GM21619 (cell line): ENCODE results near the gene SH3PXD2A.

Experiments
- ATAC-seq: cut with Tn5 transposase; IDR thresholded peaks from one replicate; pipeline ENCODE4 v1.9.1; 2021; ENCODE audit not compliant: unreplicated experiment

The SH3PXD2A gene

DNA sequence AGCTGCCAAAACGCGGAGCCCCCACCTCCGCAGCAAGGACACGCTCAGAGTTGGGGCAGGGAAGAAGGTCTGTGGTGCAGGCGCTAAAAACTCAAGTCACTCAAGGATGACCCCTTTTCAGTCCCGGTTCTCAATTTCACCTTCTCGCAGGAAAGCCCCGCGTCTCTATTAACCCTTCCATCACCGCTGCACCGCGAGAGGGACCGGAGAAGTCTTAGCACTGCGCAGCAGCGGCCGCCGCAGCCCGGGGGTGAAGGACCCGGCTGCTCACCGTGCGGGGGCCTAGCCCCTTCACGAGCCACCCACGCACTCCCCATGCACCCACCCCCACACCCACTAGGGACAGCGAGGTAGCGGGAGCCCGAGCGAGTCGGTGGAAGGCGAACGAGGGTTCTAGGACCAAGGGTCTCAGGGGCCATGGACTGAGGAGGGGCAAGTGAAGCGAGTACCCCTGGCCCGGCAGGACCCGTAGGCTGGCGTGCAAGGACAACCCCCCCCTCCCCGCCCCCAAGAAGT is 162.9 kb downstream of the SH3PXD2A start:
- ATAC-seq = peak; percentile 54

DNA sequence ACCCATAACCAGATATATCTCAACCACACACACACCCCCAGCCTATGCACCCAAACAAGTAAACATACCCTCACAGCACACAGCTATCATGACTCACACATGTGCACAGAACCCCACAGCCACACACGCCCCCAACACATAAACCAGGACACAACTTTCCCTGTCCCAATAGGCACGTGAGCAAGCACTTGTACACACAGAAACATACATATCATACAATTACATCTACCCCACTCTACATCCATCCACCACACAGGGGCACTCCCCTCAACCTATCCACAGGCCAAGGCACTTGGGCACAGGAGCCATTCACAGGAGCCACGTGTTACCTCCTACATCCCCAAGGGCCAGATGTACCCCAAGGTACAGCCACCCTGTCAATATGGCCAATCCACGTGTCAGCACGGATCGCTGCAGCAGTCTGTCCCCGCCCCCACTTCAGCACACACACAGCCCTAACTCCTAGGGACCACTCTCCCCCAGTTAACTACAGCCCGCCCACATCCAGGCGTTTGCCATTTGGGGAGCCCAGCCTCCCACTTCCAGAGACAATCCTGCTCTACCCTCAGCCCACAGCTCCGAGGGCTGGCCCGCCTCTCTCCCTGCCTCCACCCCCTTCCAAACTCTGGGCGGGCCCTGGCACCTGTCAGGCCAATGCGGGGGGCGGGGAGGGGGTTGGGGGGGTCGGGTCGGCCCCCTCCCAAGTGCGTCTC is 163.5 kb downstream of the SH3PXD2A start:
- ATAC-seq = peak; percentile 22

DNA sequence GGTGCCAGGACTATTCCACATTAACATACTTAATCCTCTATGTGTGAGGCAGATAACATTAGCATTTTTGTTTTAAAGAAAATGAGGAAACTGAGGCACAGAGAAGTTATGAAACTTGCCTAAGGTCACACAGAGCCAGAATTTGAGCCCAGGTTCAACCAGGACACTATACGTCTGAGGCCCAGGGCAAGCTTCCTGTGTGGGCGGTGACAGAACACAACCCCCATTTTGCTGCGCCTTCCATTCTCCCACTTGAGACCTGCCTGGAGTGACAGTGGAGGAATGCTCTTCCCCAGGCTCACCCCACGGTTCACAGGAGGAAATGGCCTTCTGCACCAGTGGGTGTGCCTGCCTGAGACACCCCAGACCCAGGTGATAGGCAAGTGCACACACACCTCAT is 164.1 kb downstream of the SH3PXD2A start:
- ATAC-seq = no peak

DNA sequence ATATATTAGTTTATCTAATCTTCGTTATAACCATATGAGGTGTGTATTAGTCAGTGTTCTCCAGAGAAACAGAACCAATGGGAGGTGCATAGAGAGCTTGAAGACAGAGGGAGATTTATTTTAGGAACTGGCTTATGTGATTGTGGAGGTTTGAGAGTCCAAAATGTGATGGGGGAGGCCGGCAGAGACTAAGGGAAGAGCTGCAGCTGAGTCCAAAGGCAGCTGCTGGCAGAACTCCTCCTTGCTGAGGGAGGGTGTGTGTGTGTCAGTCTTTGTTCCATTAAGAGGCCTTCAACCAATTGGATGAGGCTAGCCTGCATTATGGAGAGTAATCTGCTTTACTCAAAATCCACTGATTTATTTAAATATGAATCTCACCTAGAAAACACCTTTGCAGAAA is 165.1 kb downstream of the SH3PXD2A start:
- no peak for ATAC-seq

DNA sequence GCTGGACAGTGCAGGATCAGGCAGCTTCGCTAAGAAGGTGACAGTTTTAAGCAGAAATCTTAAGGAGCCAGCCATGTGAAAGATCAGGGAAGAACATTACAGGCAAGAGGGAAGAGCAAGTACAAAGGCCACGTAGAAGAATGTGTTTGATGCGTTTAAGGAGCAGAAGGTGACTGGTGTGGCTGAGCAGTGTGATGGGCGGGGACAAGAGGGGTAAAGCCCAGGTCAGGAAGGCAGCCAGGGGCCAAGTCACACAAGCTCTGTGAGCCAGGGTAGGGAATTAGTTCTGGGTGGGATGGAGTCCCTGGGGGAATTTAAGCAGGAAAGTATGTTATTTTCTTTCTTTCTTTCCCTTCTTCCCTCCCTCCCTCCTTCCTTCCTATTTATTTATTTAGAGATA is 166.9 kb downstream of the SH3PXD2A start:
- no peak for ATAC-seq

DNA sequence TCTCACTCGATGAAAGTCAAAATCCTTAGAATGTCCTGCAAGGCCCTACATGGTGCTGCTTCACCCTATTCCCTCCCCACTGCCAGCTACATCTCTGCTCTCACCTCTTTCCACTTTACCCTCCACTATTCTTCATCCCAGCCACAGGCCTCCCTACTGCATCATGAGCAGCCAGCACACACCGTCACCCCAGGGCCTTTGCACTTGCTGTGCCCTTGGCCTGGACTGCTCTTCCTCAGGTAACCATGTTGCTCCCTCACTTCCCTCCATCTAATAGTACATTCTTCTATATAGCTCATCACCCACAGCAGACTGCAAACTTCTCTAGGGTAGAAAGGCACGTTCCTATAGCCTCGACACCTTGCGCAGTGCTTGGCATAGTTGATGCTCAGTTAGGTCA is 167.7 kb downstream of the SH3PXD2A start:
- no peak for ATAC-seq

DNA sequence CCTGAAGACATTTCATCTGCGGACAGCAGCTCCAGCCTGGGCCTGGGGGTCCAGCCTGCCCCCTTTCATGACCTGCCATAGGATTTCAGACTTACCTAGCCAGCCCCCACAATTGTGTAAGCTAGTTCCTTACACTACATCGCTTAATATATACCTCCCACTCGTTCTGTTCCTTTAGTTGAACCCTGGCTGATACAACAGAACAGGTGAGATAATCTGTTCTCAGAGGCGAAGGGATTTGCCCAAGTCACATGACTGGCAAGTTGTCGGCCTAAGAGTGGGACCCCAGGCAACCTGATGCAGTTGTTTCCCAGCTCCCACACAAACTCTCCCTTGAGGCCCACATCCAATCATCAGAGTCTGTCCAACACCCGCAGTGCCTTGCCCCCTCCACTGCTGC is 168.2 kb downstream of the SH3PXD2A start:
- ATAC-seq = no peak

DNA sequence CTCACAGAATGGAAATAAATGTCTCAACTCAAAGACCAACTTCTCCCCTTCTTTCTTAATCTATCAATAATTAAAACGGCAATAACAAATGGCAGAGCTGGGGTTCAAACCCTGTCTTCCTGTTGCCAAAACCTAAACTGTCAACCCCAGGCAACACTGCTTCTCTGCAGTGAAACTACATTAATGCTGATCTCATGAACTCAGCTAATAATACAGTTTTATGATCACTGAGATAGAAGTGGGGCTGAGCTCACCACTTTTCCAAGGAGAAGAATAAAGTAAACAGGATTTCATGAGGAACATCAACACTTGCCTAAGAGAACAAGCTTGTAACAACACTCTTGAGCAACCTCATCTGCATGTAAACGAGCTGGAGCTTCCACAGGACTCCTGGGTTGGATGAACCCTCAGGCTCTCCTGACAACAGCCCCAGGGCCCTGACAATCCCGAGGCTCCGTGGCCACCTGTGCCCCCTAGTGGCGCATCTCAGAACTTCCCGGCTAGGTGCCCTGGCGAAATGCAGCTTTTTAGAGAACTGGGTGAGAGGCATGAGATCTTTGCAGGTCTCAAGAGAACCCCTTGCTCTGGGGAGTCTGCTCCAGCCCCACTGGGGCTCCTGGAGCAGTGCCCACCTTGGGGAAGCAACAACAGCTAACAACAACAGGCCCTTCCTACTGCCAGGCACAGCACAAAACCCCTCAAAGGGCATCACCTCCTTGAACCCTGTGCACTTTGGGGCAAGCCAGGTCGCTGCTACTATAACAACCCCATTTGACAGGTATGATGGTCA is 169.3 kb downstream of the SH3PXD2A start:
- ATAC-seq = peak; percentile 70

DNA sequence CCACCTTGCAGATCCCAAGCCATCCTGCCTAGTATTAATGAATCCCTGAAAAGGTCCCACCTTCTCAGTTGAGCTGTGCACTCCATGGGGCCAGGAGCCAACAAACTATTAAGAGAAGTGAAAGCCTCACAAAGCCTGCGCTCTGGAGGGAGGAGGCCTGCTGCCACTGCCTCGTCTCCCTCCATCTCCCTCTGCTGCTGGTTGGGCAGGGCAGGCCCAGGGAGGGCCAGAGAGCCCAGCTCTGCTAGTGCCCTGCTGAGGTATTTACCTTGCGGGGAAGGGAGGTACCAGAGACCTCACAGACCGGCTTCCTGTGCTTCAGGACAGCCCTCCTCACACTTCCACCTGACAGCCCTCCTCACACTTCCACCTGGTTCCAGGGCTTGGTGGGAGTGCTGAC is 171.5 kb downstream of the SH3PXD2A start:
- no peak for ATAC-seq

DNA sequence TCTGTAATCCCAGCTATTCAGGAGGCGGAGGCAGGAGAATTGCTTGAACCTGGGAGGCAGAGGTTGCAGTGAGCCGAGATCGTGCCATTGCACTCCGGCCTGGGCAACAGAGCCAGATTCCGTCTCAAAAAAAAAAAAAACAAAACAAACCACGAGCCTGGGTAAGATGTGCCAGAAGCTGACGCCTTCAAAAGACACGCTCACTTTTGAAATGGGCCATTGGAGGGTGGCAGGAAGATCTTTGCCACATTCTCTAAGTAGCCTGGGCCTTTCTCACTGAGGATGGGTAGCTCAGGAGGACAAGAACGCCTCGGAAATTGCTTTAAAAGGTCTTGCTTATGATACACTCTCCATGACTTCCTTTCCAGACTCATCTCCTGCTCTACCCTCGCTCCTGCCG is 172.7 kb downstream of the SH3PXD2A start:
- no peak for ATAC-seq

DNA sequence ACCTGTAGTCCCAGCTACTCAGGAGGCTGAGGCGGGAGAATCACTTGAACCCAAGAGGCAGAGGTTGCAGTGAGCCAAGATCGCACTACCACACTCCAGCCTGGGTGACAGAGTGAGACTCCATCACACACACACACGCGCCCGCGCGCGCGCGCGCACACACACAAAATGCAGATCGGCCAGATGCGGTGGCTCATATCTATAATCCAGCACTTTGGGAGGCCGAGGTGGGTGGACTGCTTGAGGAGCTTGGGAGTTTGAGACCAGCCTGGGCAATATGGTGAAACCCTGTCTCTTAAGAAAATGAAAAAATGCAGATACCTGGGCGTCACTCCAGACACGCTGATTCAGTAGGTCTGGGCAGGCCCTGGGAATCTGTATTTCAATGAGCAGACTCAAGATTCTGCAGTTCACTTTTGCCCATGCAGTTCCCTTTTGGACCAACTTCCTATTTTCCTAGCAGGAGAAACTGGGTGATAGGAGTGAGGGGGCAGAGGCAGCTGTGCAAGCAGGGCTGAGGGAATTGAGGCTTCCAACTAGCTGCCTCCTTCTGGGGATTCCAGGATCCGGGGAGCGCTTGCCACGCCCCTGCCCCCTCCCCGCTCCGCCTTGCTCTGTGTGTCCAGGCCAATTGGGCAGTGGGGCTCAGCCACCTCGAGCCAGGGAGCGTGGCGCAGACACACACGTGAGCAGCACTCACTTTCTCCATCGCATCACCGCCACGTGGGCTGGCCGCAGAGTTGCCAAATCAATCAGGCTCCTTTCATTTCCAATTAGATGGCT is 173.6 kb downstream of the SH3PXD2A start:
- no peak for ATAC-seq

DNA sequence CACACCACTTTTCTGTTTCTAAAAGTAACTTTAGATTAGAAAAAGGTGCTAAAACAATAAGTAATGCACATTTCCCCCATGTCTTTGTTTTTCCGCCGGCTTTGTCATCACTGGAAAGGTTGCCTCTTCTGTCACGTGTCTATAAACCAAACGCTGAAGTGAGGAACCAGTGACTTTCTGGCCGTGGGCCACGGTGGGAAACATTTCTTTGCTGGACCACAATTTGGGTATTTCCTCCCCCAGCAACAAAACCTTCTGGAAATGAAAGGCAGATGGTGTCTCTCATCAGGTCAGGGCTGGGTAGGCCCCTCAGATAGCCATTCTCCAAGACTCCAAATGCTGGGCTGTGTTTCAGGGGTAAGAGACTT is 174.5 kb downstream of the SH3PXD2A start:
- ATAC-seq = no peak

DNA sequence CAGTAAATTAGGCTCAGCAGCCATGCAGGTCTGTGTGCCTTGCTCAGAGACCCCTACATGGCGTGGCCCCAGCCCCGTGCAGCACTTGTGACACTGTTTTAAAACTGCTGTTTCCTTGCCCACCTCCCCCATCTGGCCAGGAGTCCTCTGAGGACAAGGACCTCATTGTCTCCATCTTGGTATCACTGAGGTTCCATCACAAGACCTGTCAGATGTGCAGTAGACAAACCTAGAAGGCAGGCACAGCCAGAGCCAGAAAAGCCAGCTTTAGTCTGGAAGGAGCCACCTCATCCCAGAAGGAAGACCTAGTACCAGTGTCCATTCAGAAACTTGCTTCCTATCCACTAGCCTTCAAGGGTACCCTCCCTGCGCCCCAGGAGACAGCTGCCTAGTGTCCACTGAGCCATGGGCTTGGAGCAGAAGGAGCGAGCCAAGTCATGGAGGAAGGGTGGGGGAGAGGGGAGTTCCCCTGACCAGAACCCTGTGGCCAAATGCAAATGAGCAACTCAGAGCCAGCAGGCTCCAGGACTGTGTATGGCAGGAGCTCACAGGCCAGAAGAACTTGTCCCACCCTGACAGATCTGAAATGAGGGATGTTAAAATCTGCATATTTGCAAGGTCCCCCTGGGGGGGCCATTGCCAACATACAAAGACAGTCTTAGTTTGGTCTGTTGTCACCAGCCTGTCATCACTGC is 176.1 kb downstream of the SH3PXD2A start:
- ATAC-seq = peak; percentile 70

DNA sequence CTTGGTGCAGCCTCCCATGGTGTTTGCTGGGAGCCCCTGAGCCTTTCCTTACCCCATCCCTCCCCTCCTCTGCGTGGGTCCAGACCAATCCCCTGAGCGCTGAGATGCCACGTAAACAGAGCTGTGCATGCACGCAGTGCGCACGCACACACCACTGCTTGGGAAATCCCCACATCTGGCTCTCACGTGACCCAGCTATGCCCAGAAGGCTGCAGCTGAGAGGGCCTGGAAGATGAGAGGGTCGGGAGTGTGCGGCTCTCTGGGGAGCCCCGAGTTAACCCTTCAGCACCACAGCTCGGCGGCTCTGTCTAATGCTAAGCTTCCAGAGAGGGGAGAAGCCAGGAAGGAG is 177.2 kb downstream of the SH3PXD2A start:
- ATAC-seq = peak; percentile 87

DNA sequence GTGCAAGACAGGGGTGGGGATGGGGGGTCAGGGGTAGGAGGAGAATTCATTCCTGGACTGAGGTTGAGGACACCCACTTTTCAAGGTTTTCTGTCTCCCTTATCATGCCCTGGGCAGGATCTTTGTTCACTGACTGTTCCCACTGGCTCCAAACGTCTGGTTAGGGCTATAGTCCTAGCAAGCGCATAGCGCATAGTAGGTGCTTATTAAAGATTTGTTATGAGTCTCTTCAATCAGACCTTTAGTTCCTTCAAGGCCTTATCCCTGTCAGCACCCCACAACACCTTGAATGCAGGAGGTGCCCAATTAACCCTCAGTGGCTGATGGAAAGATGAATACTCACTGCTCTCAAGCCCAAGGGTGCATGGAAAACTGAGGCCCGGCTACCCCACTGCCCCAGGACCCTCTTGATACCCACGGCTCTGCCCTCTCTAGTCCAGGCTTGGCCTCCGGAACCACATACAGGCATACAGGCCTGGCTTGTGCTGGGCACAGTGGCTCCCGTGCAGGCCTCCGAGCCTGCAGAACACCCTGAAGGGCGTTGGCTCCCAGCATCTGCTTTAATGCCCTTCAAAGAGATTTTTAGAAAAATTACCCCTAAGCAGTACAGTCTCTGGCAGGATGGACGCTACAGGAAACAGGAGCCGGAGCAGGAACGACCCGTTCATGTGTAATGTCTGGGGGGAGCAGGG is 177.7 kb downstream of the SH3PXD2A start:
- ATAC-seq = no peak

DNA sequence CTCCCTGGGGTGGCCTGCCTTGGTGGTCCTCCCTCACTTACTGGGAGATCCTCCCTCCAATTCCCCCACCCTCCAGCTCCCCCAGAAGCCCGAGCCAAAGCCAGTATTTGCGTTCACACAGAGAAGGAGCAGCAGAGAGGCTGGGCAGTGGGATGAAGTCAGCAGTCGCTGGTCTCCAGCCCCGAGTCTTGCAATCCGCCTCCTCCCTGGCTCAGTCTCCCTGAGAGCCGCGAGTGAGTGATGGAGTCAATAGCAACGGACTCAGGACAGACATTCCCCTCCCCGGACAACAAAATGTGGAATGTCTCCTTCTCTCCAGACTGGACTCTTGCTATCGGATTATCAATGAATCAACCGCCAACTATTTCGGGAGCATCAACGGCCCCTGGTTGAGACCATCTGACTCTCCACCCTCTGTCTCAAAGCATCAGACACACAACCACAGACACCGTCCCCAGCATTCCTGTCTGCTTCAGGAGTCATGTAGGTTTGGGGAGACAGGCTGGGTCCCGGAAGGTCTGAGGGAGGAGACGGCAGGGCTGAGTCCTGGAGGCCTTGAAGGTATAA is 178.4 kb downstream of the SH3PXD2A start:
- no peak for ATAC-seq

DNA sequence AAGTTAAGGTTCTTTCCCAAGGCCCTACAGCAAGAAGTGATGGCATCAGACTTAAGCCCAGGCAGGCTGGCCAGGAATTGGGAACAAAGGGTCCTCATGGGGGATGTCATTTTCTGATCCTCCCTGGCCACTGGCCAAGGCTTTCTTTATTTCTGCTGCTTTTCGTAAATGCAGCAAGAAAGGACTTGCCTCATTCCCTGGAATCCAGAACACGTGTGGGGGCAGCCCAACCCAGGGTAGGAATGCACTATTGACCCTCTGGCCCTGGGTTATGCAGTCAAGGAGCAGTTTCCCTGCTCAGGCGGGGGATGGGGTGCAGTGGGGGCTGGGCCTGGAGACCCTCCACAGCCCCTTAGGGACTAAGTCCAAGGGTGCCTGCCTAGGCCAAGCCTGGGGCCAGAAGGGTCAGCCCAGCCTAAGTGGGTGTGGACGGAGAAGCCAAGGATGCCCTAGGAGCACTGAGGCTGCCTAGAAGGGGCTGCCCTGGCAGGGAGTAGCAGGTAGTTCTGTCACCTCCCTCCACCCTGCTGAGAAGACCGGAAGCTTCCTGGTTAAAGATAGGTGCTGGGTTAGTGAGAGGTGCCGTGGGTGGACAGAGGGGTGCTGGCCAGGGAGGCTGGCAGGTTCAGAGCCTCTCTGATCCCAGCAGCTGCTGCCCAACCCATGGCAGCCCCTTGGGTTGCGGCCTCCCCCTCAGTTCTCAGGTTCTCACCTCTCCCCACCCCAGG is 179.2 kb downstream of the SH3PXD2A start:
- no peak for ATAC-seq

DNA sequence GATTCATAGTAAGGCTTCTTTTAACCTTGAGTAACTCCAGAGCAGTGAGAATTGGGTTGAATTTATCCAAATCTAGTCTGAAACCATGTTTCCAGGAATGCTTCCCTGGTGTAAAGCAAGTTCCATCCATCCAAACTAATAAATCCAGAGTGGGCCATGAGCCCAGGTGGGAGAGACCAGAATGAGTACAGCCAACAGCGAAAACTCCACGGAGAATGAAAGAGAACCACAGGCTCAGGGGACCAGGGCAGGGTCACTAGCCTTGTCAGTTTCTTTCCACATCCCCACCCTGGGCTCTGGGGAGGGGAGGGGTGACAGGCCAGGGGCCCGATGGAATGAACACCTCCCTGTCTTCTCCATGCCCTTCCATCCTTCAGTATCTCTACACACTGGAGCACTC is 181.8 kb downstream of the SH3PXD2A start:
- ATAC-seq = no peak

DNA sequence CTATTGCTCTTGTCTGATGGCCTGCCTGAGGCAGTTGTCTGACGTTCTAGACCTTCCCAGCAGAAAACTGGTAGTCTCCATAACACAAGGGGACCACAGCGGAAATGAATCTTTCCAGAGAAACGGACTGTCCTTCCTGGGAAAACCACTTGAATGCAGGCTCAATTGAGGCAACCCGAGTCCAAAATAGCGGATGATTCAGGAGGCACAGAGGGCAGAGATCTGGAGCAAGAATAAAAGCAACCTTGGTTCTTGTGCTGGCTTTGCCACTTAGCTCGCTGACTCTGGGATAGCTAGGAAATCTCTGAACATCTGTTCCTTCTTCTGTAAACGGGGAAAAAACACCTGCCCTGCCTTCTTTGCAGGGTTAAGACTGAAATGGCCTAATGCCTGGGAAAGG is 183.0 kb downstream of the SH3PXD2A start:
- no peak for ATAC-seq
